Ureter (tissue), 1 donor: ENCODE measurements around the gene SYT2. TPM values are rescaled to one million over a fixed set of nuclear protein-coding genes. Genes with fewer than 3 reads are reported as not detected.
"Not testable (repeated sequence)": the region's sequence is repeated elsewhere in the genome, so short reads cannot be mapped to it uniquely, and the experiment has no call there.

Experiments used
- DNase-seq: peaks from one replicate; pipeline ENCODE4 v3.0.0-alpha.2; 2020; ENCODE audit warnings: low spot score
- total RNA-seq: library from RNA; stranded (reverse); gene quantifications from one replicate; pipeline ENCODE4 v1.2.4, GENCODE V29; 2023
- donor health status: DM: yes; HTN: yes; CAD: no.

The SYT2 gene
- total RNA-seq = not detected

DNA sequence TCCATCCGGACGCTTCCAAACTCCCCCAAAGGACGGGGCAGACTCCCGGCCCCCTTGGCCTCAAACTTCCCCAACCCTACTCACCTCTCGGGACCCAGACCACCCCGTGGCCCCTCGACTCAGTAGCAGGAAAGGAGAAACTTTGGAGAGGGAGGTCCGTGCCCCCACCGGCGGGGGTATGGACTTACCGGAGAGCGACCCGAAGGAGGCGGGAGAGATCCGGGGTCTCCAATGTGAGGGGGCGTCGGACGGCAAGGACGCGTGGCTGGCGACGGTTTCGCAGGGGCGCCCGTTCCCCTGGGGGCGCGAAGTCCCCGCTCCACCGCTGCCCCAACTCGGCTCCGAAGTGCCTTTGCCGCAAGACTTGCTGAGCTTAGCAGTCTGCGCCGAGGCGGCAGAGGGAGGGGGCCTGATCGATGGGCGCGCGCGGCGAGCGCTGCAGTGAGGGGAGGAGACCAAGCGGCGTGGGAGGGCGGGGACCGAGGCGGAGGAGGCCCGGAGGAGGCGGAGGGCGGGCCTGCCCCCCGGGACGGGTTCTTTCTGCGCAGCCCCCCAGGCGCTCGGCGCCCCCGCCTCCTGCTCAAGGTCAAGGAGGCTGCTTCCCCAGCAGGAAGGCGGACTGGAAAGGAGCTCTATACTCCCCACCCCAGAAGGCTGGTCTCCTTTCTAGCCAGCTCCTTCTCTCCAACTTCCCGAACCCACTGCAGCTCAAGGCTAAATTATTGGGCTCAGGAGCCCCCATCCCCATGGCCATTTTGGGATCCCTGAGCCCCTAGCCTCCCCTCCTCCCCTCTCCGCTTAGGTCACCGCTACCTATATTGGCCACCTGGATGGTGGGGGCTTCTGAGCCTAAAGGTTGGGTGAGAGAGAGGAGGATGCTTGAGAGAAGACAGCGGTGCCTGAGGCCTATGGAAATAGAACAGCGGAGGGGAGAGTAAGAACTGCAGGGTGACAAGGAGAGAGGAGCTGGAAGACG, at the start of gene SYT2:
Gene SYT2 (minus strand): TSS at position 385 of the 976 bp plus-strand sequence. CDS start 104,682 bp downstream, outside the sequence.
- DNase-seq = peak; percentile 59

DNA sequence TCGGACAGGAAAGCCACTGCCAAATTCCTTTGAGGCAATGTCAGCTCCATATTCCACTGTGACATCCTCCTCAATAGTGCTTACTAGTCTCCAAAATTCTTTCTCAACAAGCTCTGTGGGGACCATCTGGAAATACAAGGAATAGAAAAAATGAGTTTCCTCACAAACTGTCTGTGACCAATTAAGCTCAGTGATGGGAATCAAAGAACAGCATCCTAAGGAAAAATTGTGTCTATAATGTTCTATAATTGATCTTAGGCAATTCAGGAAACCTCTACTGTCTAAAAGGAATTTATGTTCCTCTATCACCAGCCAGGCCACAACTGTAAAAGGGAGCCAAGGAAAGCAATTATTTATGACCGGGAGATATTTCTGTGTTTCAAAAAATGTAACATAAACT, 46.1 kb upstream of the SYT2 start:
- DNase-seq = no peak

DNA sequence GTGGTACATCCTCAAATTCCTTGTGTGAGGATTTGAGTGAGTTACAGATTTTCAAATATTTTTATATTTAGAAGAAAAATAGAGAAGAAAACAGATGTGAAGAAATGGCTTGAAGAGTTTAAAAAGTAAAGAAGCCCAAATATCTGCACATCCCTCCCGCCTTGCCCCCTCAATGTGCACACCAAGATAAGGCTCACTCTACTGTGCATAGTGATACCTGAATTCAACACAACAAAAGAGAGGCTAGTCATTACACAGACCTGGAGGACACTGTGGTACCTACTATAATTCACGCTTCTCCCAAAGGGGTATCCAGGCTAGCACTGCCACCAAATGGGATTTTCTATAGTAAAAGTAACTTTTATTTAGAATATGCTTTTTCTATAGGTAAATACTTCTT, 44.0 kb upstream of the SYT2 start:
- no peak for DNase-seq

DNA sequence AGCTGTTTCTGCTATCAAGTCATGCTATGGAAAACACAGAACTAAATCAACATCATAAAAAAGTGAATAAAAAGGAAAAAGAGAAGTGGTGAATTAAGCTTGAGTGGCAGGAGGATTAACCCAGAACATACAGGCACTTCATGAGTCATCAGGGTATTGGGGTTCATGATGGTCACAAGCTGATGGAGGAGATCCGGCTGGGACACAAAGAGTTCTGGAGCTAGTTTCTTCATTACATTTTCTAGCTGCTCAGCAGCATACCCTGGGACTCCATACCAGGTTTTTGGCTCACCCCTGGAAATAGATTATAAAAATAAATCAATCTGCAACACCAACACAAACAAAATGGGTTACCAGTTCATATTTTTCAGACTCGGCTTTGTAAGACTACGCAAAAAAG, 42.5 kb upstream of the SYT2 start:
- DNase-seq = no peak

DNA sequence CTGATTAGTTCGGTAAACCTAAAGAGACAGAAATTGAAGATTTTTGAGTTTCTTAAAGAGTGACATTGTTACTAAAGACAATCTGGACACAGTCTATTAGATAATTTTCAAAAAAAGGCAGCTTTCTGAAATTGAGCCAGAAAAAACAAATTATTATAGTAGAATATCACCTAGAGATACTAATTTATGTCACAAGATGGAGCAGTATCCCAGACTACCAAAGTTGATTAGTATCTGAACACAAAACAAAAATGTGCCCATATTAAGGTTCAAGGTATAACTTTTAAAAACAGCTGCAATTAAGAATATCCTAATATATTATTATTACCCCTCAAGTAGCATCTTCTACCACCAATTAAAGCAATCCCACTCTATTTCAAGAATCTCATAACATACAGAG, 40.5 kb upstream of the SYT2 start:
- DNase-seq = no peak

DNA sequence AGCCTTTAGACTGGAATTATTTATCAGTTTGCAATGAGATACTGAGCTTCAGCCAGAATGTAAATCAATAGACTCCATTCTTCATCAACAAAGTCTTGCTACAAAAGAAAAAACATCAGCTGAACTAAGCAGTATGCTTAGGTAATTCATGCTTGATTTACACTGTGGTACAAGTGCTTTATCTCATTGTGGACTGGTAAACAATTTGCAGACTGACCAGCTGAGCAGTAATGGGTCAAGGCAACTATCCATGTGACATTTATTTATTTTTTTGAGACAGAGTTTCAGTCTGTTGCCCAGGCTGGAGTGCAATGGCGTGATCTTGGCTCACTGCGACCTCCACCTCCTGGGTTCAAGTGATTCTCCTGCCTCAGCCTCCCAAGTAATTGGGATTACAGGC, 39.8 kb upstream of the SYT2 start:
- DNase-seq = no peak

DNA sequence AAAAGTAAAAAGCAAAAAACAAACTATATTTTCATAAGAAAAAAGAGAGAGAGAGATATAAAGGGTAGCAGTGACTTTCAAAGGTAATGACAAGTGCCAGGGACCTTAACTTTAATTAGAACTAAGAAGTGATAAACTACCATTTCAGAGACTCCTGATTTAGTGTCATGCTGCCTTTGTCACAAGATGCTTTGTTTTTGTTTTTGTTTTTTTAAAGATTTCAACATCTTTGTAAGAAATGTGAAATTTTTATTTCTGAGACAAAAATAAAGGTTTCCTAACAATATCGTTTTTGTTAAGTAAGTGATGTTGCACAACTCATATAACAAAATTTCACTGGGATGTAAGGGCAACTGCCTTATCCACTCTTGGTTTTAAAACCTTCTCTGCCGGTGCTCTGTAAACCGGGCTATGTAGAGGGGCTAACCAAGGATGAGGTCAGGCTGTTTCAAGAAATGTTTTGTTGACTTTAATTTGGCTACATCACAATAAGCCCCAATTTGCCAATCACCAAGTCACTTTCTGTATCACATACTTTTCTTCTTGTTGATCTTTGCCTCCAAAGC, 35.2 kb upstream of the SYT2 start:
- no peak for DNase-seq

DNA sequence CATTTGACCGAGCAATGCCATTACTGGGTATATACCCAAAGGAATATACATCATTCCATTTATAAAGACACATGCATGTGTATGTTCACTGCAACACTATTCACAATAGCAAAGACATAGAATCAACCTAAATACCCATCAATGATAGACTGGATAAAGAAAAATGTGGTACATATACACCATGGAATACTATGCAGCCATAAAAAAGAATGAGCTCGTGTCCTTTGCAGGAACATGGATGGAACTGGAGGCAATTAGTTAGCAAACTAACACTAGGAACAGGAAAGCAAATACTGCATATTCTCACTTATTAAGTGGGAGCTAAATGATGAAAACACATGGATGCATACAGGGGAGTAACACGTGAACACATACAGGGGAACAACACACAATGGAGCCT, 34.5 kb upstream of the SYT2 start:
- DNase-seq = not testable (repeated sequence)

DNA sequence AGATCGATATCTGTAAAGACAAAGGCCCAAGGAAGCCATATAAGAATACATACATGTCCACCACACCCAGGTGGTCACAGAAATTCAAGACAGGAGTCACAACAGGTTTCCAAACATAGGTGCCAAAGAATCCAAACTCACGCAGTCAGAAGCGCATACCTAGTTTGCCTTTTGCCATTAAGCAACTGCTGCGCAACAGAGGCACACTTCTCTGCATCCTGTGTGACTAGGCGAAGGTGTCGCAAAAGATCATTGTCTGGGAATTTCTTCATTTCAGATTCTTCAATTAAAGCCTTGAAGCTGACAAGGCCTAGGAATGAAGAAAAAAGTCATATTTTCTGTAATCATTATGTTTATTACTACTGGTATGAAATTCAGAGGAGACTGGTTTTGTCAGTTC, 32.2 kb upstream of the SYT2 start:
- DNase-seq = no peak

DNA sequence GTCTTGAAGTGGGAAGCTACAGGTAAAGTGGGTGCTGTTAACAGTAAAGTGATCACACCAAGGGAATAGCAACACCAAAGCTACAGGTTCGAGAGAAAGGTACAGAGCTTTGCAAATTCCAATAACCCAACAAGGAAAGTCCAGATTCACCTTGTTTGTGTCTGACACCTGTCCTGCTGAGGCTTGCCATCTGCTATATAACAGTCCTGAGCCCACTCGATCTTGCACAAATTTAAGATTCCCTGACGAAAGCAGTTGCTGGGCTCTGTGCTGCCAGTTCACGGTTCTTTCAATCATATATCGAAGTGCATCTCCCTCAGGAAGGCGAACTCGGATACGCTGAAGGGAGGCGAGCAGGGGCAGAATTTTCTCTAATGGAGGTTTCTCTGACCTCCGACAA, 23.0 kb upstream of the SYT2 start:
- DNase-seq = no peak

DNA sequence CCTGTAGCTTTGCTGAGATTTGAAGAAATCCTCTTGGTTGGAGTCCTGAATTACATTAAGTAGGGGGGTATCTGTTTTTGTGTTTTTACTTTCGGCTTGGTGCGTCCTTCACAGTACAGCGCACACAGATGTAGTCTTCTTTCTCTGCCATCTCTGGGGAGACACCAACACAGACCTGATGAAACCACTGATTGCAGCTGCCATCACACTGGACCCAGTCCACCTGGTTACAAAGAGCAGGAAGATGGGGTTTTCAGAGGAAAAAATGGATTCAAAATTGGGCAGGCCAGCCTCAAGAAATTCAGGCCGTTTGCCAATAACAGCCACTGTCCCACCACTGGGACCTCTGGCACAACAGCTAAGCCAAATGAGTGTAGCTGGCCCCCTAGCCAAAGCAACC, 18.7 kb upstream of the SYT2 start:
- DNase-seq = no peak

DNA sequence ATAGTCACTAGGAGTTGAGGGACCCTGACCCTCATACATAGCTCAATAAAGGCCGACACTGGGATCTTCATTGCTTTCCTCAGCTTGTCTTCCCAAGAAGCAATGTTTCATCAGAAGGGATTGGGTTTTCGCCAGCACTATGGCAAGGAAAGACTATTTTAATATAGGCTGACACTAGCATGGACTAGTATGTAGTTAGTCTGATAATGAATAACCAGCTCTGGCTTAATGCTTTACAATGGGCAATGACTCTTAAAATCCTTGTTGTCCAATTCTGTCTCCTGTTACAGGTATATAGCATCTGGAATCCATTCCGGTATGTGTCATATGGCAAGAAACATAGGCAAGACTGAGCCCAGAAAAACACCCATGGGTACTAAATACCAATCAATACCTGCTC, 15.3 kb upstream of the SYT2 start:
- no peak for DNase-seq

DNA sequence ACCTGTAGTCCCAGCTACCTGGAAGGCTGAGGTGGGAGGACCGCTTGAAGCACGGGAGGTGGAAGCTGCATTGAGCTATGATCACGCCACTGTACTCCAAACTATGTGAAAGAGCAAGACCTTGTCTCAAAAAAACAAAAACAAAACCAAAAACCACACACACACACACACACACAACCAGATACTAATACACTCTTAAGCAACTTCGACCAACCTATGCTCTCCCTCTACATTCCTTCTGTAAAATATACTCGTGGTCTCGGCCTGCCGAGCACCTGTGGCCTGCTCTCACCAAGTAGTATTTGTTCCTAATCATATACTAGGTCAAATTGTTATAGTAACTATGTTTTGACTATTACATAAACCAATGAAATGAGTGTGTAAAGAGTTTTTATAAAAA, 13.5 kb upstream of the SYT2 start:
- DNase-seq = no peak

DNA sequence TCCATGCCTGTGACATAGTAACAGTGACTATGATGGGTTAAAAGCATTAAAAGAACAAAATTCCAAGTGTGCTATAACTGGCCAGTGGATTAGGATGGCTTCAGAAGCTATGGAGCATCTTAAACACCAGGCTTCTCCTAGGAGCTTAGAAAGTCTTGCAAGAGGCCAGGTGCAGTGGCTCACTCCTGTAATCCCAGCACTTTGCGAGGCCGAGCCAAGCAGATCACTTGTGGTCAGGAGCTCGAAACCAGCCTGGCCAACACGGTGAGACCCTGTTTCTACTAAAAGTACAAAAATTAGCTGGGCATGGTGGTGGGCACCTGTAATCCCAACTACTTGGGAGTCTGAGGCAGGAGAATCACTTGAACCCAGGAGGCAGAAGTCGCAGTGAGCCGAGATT, 12.8 kb upstream of the SYT2 start:
- DNase-seq = not testable (repeated sequence)

DNA sequence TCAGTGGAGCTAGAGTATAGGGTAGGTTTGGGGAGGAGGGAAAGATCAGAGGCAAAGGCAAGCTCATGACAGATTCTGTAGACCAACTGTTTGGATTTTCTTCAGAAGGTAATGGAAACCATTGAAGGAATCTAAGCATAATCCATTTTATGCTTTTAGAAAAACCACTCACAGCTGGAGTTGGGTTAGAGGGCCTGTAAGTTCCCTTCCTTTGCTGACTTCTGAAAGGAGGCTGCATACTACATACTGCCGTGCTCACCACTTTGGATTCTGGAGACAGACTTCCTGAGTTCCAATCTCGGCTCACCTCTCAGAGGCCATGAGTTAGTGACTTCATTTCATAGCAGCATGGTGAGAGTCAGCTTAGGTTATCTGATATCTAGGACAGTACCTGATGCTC, 6.4 kb upstream of the SYT2 start:
- no peak for DNase-seq

DNA sequence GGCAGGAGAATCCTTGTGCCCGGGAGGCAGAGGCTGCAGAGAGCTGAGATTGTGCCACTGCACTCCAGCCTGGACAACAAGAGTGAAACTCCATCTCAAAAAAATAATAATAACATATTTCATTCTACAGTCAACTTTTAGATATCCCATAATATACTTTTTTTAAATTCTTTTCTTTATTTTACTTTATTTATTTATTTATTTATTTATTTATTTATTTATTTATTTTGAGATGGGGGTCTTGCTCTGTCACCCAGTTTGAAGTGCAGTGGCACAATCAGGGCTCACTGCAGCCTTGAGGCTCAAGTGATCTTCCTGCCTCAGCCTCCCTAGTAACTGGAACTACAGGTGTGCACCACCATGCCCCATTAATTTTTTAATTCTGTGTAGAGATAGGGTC, 3.9 kb upstream of the SYT2 start:
- not testable (repeated sequence) for DNase-seq

DNA sequence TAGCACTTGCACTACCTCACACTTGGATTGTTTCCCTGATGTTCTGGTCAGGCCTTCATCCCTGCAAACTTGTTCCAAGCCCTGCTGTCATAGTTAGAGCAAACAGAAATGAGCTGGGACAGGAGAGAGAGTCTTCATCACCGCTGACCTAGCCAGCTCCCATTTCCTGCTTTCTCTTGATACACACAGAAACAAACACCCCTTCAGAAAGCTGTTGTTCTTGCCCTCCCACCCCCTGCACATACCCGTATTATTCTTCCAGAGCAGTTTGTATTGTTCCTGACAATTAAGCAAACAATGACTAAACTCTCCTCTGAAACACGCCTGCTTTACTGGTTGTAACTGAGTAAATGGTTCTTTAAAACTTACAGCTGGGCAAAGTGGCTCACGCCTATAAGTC, 2.9 kb upstream of the SYT2 start:
- DNase-seq = no peak

DNA sequence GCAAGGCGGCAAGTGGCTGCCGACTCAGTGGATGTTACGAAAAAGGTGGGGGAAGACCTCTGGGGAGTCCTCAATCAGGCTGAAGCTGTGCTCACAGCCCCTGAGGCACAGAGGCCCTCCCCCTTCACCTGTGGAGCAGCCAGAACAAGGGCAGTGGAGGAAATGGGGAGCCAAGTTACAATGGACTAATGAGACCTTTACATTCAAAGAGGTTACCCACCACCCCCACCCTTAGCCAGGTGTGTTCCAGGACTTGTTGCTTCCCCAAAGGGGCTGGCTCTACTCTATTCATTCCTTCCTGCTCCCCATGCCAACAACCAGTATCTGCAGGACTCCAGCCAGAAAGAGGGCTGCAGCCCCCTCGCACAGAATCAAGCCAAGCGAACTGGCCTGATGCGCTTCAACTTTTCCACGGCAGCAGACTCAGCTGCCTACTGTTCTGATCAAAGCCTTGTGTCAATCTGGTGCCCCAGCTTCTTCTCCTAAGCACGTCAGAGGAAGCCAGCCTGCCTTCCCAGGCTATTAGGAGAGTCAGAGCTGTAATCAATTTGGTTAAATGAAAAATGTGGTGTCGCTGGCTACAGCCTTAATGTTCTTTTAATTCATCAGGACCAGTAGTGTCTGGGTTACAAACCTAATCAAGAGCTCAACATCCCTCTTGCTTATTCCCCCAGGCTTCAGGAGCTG, 1.8 kb upstream of the SYT2 start:
- DNase-seq = no peak

DNA sequence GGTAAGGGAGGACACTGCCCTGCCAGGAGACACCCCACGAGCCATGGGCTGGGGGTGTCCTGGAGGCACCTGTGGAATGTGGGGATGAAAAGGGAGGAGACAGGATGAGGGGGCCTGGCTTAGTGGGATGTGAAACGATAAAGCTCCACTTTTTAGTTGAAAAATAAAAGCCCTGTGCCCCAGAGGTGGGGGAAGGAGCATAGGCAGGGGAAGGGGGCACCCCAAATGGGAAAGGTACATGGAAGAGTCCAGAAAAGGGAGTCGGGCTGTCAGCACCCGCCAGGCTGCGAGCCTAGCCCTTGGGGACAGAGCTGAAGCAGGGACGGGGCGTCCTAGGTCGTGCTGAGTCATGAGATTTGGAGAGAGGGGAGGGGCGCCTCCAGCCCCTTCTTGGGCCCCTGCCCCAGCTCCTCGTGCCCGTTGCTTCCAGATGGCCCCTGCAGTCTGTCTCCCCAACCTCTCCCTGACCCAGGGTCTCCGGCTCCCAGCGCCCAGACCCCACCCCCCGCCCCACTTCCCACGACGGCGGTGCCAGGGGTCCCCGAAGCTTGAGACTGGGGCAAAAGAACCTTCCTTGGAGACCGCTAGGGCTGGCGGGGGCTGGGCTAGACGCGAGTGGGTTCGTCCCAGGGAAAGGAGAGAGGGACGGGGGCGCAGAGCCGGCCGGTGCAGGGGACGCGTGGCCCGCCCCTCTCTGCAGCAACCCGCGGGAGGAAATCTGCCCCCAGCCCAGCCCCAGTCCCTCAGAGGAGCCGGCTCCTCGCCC, 795 bp downstream of the SYT2 start:
- no peak for DNase-seq

DNA sequence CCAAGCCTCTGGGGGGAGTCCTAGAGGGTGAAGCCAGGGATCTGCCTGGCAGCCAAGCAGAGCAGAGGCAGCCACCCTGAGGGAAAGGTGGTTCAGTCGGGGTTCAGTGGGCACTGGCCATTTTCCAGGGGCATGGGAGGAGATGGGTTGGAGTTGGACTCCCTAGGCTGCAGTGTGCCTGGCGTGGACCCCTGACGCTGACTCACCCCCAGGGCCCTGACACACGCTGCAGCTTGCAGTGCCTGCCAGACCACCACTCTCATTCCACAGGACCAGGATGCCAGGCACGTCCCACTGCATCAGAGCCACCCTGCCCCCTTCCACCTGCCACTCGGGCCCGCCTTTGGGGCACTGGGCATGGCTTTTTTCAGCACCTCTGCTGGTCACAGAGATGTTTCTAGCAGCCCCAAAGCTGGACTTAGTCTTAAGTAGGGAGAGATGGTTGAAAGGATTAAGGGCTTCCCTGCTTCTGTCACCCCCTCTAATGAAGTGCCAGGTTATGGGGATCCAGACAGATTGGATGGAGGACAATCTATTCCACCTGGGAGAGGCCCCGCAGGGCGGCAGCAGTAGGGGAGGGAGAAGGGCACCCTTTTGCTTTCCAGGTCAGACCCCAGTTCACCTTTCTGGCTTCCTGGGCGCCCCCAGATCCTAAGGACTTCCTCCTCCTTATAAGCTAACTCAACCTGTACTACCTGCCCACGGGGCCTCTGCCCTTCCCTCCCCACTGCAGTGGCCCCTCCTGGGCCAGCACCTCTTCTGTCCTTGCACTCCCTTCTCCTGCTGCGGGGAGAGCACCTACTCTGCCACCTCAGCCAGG, 1.6 kb downstream of the SYT2 start:
- no peak for DNase-seq

DNA sequence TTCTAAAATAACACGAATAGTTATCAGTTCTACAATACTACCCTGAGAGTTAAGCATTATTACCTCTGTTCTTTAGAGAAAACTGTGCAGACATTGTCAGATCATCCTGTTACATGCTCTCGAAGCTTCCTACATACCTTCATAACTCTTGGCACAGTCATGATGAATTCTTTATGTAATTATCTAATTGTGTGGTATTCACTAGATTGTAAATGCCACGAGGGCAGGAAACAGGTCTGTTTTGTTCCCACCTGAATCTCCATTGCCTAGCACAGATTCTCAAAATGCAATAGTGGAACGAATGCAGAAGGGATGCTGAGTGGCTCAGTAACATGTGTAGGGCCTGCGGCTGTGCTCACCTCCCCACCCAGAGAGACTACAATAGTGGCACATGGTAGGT, 3.4 kb downstream of the SYT2 start:
- no peak for DNase-seq
